GM21367 (cell line): ENCODE results near the gene ELMO3.

Source experiments
- ATAC-seq: cut with Tn5 transposase; IDR thresholded peaks from one replicate; pipeline ENCODE4 v1.9.1; 2021; ENCODE audit not compliant: unreplicated experiment

Gene ELMO3

GRCh38 chr16:67163999-67164558 lies 34.9 kb upstream of the ELMO3 start:
- no peak for ATAC-seq

DNA sequence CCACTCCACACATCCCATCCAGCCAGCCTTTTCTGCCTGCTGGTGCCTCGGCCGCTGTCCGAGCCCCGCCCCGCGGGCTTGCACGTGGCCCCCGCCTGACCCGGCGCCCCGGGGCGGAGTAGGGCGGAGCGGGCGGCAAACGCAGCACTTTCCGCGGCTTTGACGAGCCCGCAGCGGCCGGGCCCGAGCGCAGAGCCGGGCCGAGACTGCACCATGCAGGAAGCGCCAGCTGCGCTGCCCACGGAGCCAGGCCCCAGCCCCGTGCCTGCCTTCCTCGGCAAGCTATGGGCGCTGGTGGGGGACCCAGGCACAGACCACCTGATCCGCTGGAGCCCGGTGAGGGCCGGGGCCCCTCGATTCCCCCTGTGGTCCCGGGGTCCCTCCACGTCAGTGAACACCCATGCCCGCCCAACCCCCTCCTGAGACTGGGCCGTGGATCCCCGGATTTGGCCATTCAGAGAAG lies 34.3 kb upstream of the ELMO3 start, which contains the start of gene HSF4:
TSS of gene HSF4 (plus strand) at position 147 of the 463 bp plus-strand sequence. CDS start at position 214, 67 bp downstream.
- no peak for ATAC-seq

- no peak for ATAC-seq
These were observed 33.5 kb upstream of the ELMO3 start for GRCh38 chr16:67165121-67166078.

DNA sequence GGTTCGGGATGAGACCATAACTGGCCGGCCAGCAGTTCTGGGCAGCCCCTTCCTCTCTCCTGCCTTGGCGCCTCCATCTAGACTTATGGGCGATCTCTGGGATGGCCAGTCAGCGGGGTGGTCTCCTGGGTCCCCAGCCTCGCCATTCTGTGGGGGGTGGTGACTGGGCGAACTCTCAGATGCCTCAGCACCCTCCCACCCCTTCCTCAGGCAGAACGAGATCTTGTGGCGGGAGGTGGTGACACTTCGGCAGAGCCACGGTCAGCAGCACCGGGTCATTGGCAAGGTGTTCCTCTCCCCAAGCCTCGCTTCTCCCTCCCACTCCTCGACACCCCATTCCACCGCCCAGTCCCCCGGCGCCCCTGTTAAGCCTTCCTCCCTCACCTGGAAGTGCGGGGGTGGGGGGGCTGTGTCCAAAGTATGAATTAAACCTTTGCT lies 32.8 kb upstream of the ELMO3 start:
- ATAC-seq, result no peak

DNA sequence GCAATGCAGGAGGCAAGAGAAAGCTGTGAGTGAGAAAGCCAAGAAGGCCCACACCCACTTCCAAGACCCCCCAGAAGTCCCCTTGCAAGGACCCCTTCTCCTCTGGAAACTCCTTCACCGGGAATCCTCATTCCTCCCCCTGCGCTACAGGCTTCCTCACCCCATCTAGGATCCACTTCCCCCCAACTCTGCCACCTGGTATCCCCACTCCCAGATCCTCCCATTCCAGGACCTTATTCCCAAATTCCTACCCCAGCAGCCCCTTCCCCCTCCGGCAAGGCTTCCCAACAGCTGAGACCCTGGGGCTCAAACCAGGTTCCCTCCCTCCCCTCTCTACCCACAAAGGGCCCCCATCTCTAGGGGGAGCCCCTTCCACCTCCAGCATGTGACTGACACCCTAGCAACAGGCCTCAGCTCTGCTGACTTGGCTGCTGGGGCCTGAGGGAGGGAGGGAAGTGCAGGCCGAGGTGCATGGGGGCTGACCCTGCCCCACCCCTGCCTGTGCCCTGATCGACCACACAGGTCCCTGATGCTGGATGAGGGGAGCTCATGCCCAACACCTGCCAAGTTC lies 32.2 kb upstream of the ELMO3 start:
- no peak for ATAC-seq

DNA sequence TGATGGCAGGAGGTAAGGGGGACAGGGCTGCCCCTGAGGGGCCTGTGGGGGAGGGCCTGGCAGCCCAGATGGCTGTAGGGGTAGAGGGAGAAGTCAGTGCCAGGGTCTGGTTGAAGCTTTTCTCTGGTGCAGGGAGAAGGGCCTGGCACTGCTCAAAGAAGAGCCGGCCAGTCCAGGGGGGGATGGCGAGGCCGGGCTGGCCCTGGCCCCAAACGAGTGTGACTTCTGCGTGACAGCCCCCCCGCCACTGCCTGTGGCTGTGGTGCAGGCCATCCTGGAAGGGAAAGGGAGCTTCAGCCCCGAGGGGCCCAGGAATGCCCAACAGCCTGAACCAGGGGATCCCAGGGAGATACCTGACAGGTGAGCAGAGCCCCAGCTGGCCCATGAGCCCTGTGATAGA lies 31.3 kb upstream of the ELMO3 start:
- ATAC-seq, result no peak

DNA sequence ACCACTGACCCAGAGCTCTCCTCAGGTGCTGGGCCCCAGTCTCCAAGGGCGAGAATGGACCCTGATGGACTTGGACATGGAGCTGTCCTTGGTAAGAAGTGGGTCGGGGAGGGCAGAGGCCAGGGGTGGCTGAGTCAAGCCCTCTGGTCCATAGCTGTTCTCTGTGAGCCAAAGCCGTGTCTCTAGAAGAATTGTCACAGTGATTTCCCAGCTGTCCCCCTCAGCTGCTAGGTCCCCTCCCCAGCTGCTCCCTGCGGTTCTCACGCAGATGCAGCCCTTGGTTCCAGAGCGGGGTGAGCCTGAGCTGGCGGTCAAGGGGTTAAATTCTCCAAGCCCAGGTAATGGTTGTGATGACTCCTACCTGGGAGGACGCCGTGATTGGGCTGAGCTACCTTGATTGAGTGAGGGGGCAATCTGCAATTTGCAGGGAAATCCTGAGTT lies 29.9 kb upstream of the ELMO3 start:
- ATAC-seq, result no peak

DNA sequence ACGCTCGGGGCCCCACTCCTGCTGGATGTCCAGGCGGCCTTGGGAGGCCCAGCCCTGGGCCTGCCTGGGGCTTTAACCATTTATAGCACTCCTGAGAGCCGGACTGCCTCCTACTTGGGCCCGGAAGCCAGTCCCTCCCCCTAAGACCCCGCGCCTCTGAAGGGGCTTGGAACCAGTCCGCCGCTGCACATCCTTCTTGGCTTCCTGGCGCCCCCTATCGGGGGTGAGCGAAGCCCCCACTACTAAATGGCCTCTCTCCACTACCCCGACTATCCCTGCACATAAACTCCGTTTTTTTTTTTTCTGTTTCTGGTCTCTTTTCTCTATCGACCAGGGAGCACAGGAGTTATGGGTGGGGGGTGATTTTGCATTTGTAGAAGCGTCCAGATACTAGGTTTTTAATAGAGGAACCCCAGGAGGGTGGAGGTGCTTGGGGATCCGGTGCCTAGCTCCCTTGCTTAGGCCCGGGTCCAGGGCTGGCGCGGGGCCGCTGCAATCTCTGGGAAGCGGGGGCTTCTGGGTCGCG lies 29.2 kb upstream of the ELMO3 start:
- no peak for ATAC-seq

- ATAC-seq, result peak; percentile 26
These were observed 28.6 kb upstream of the ELMO3 start, which contains the start of gene NOL3 for GRCh38 chr16:67170168-67170948. Gene NOL3 (plus strand): TSS chr16:67170538.

DNA sequence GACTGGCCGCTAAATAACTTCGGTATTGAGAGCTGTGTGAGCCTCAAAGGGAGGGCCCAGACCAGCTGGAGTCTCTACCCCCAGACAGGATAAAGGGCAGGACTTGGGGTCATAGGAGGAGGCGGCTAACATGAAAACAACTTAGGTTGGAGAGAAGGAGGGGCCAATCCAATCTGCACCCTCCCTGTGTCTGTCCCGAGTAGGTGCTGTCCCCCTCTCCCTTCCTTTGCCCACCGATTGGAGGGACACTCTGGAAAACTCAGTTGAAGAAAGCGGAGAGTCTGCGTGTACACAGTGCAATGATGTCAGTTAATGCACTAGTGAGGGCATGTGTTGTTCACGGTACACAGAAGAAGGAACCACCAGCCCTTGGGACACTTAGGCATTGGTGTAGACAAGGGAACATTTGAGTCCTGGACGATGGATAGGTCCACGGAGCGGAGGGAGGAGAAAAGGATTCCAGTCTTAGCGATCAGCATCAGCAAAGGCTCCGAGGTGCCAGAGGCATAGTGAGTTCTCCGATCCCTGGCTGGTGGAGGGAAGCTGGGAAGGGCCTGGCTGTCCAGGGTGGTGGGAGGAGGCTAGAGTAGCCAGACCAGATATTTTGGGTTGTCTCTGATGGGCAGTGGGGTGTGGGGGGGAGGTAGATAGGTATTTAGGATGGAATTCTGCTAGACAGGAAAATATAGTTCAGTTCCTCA lies 27.8 kb upstream of the ELMO3 start:
- peak; percentile 1 for ATAC-seq

DNA sequence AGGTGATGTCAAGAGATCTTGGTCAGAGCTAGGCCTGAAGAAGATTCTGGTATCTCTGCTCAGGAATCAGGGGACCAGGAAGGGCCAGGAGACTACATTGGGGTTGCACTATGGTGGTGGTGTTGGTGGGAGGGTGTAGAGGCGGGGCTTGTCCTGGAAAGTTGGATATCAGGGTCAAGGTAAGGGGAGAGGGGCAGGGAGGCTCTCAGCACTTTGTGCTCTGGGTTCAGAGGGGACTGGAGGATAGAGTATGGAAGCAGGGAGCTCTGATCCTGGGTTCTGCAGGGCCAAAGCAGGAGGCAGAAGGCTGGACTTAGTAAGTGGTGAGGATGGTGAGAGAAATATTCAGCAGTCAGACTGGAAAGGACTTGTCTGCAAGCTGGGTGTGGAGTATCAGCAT lies 25.6 kb upstream of the ELMO3 start:
- no peak for ATAC-seq

GRCh38 chr16:67173808-67174705 lies 24.9 kb upstream of the ELMO3 start:
- peak; percentile 31 for ATAC-seq

GRCh38 chr16:67174706-67175231 lies 24.2 kb upstream of the ELMO3 start:
- ATAC-seq, result no peak

- ATAC-seq, result no peak
These were observed 22.3 kb upstream of the ELMO3 start for GRCh38 chr16:67176662-67177061.

- ATAC-seq, result no peak
These were observed 20.9 kb upstream of the ELMO3 start for GRCh38 chr16:67177743-67178699.

GRCh38 chr16:67179421-67180080 lies 19.4 kb upstream of the ELMO3 start:
- ATAC-seq, result no peak

DNA sequence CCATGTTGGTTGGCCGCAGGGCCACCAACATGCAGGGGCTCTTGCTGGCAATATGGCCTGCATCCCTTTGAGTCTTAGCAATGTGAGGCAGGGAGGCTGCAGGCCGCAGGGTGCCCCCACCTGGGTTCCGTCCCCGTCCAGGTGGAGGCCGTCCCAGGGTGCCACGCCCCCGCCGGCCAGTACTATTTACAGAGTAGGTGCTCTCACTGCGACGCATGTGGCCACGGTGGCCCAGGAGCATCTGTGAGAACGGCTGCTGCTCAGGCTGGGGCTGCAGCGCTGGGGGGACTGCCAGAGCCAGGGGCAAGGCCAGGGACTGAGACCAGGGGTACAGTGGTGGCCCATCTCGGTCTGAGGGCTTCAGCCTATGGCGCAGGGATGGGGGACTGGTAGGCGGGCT lies 18.8 kb upstream of the ELMO3 start:
- no peak for ATAC-seq
